ENCODE results near the gene TSPAN14.
"Not testable (repeated sequence)": the region's sequence is repeated elsewhere in the genome, so short reads cannot be mapped to it uniquely, and the experiment has no call there.

The TSPAN14 gene

GRCh38 chr10:80417256-80417655, 36.9 kb upstream of the TSPAN14 start:
- not testable (repeated sequence) for H3K79me1 ChIP-seq (ENCODE audit: low read length); H3K4ac ChIP-seq (ENCODE audit: low read depth, low read length); H3K4me2 ChIP-seq (ENCODE audit: low read length); H3K36me3 ChIP-seq (ENCODE audit: control insufficient read depth in 1 of 2, insufficient read depth in 2 of 2, low read length in 2 of 2); H3K18ac ChIP-seq (ENCODE audit: low read length); H2BK120ac ChIP-seq (ENCODE audit: insufficient read depth, low read length, poor library complexity); H3K27me3 ChIP-seq (ENCODE audit: insufficient read depth, low read length); H2AK5ac ChIP-seq (ENCODE audit: low read length); DNase-seq; H2BK5ac ChIP-seq (ENCODE audit: low read depth, low read length, poor library complexity); H3K23ac ChIP-seq (ENCODE audit: low read length); H3K4me3 ChIP-seq (ENCODE audit: low read depth, low read length); H4K8ac ChIP-seq (ENCODE audit: low read depth, low read length); H4K12ac ChIP-seq (ENCODE audit: low read depth, low read length); H3K79me2 ChIP-seq (ENCODE audit: control insufficient read depth, insufficient read depth, low read length, poor library complexity); H3K9ac ChIP-seq (ENCODE audit: low read length); H2BK12ac ChIP-seq (ENCODE audit: low read length); H3K14ac ChIP-seq (ENCODE audit: low read length); H3K27ac ChIP-seq (ENCODE audit: low read depth, low read length); H3K9me3 ChIP-seq (ENCODE audit: insufficient read depth, low read depth, low read length); H2AFZ ChIP-seq (ENCODE audit: insufficient read depth, low read length, poor library complexity); H4K91ac ChIP-seq (ENCODE audit: low read depth, low read length)
- H3K4me1 ChIP-seq (ENCODE audit: control insufficient read depth in 1 of 2, insufficient read depth in 2 of 2, low read length in 2 of 2) = peaks cover 23 to 30% of the 10 kb centered on the region in 2 experiments
- WGBS (ENCODE audit: extremely low coverage, insufficient coverage, insufficient read length) = no CpG with 5 or more reads among the region's 6 CpGs

- H3K18ac ChIP-seq (ENCODE audit: low read length) = no peak overlapping the region
- no peak overlapping the region for H3K4me3 ChIP-seq (ENCODE audit: low read depth, low read length)
- peaks cover 5 to 9% of the 10 kb centered on the region in 2 experiments for H3K4me1 ChIP-seq (ENCODE audit: control insufficient read depth in 1 of 2, insufficient read depth in 2 of 2, low read length in 2 of 2)
- H3K36me3 ChIP-seq (ENCODE audit: control insufficient read depth in 1 of 2, insufficient read depth in 2 of 2, low read length in 2 of 2) = peaks cover 6 to 22% of the 10 kb centered on the region in 2 experiments
- no peak overlapping the region for H4K91ac ChIP-seq (ENCODE audit: low read depth, low read length)
- H3K27ac ChIP-seq (ENCODE audit: low read depth, low read length) = no peak overlapping the region
- H2BK12ac ChIP-seq (ENCODE audit: low read length) = no peak overlapping the region
- H3K4me2 ChIP-seq (ENCODE audit: low read length) = no peak overlapping the region
- no peak overlapping the region for H4K12ac ChIP-seq (ENCODE audit: low read depth, low read length)
- H4K8ac ChIP-seq (ENCODE audit: low read depth, low read length) = no peak overlapping the region
- H2AK5ac ChIP-seq (ENCODE audit: low read length) = no peak overlapping the region
- H3K9me3 ChIP-seq (ENCODE audit: insufficient read depth, low read depth, low read length) = peaks cover 2% of the 10 kb centered on the region
- H2AFZ ChIP-seq (ENCODE audit: insufficient read depth, low read length, poor library complexity) = no peak overlapping the region
- no peak overlapping the region for H2BK5ac ChIP-seq (ENCODE audit: low read depth, low read length, poor library complexity)
- no peak overlapping the region for H2BK120ac ChIP-seq (ENCODE audit: insufficient read depth, low read length, poor library complexity)
- no peak overlapping the region for H3K4ac ChIP-seq (ENCODE audit: low read depth, low read length)
- no peak overlapping the region for H3K9ac ChIP-seq (ENCODE audit: low read length)
- DNase-seq = no peak
- no peaks in the 10 kb centered on the region for H3K79me2 ChIP-seq (ENCODE audit: control insufficient read depth, insufficient read depth, low read length, poor library complexity)
- no peak overlapping the region for H3K23ac ChIP-seq (ENCODE audit: low read length)
- WGBS (ENCODE audit: extremely low coverage, insufficient coverage, insufficient read length) = no CpG with 5 or more reads among the region's 5 CpGs
- no peaks in the 10 kb centered on the region for H3K27me3 ChIP-seq (ENCODE audit: insufficient read depth, low read length)
- H3K14ac ChIP-seq (ENCODE audit: low read length) = no peak overlapping the region
- H3K79me1 ChIP-seq (ENCODE audit: low read length) = no peaks in the 10 kb centered on the region
These were observed 32.9 kb upstream of the TSPAN14 start for GRCh38 chr10:80421050-80421706.

GRCh38 chr10:80421707-80422536, 32.2 kb upstream of the TSPAN14 start:
- H4K8ac ChIP-seq (ENCODE audit: low read depth, low read length) = no peak overlapping the region
- H3K27ac ChIP-seq (ENCODE audit: low read depth, low read length) = no peak overlapping the region
- no peak overlapping the region for H3K4ac ChIP-seq (ENCODE audit: low read depth, low read length)
- no peak overlapping the region for H2AFZ ChIP-seq (ENCODE audit: insufficient read depth, low read length, poor library complexity)
- H3K36me3 ChIP-seq (ENCODE audit: control insufficient read depth in 1 of 2, insufficient read depth in 2 of 2, low read length in 2 of 2) = peaks cover 6 to 22% of the 10 kb centered on the region in 2 experiments
- no peak for DNase-seq
- no peak overlapping the region for H3K9ac ChIP-seq (ENCODE audit: low read length)
- H2AK5ac ChIP-seq (ENCODE audit: low read length) = no peak overlapping the region
- H3K79me1 ChIP-seq (ENCODE audit: low read length) = no peaks in the 10 kb centered on the region
- H3K4me3 ChIP-seq (ENCODE audit: low read depth, low read length) = no peak overlapping the region
- peaks cover 0 to 3% of the 10 kb centered on the region in 2 experiments for H3K4me1 ChIP-seq (ENCODE audit: control insufficient read depth in 1 of 2, insufficient read depth in 2 of 2, low read length in 2 of 2)
- H3K27me3 ChIP-seq (ENCODE audit: insufficient read depth, low read length) = no peaks in the 10 kb centered on the region
- H2BK5ac ChIP-seq (ENCODE audit: low read depth, low read length, poor library complexity) = no peak overlapping the region
- peaks cover 2% of the 10 kb centered on the region for H3K9me3 ChIP-seq (ENCODE audit: insufficient read depth, low read depth, low read length)
- H3K14ac ChIP-seq (ENCODE audit: low read length) = no peak overlapping the region
- H2BK12ac ChIP-seq (ENCODE audit: low read length) = no peak overlapping the region
- no peak overlapping the region for H3K4me2 ChIP-seq (ENCODE audit: low read length)
- no peak overlapping the region for H4K91ac ChIP-seq (ENCODE audit: low read depth, low read length)
- H4K12ac ChIP-seq (ENCODE audit: low read depth, low read length) = no peak overlapping the region
- WGBS (ENCODE audit: extremely low coverage, insufficient coverage, insufficient read length) = no CpG with 5 or more reads among the region's 8 CpGs
- no peak overlapping the region for H2BK120ac ChIP-seq (ENCODE audit: insufficient read depth, low read length, poor library complexity)
- no peaks in the 10 kb centered on the region for H3K79me2 ChIP-seq (ENCODE audit: control insufficient read depth, insufficient read depth, low read length, poor library complexity)
- H3K23ac ChIP-seq (ENCODE audit: low read length) = no peak overlapping the region
- no peak overlapping the region for H3K18ac ChIP-seq (ENCODE audit: low read length)

- Histone ChIP-seq H3K23ac (ENCODE audit: low read length) (no peak overlapping the region), H3K9ac (ENCODE audit: low read length) (no peak overlapping the region), H2BK120ac (ENCODE audit: insufficient read depth, low read length, poor library complexity) (no peak overlapping the region), H4K12ac (ENCODE audit: low read depth, low read length) (no peak overlapping the region), H3K4ac (ENCODE audit: low read depth, low read length) (no peak overlapping the region), H4K8ac (ENCODE audit: low read depth, low read length) (no peak overlapping the region), H3K18ac (ENCODE audit: low read length) (no peak overlapping the region), H3K4me2 (ENCODE audit: low read length) (no peak overlapping the region), H3K27ac (ENCODE audit: low read depth, low read length) (no peak overlapping the region), H4K91ac (ENCODE audit: low read depth, low read length) (no peak overlapping the region), H3K14ac (ENCODE audit: low read length) (no peak overlapping the region), H2BK5ac (ENCODE audit: low read depth, low read length, poor library complexity) (no peak overlapping the region), H3K4me3 (ENCODE audit: low read depth, low read length) (no peak overlapping the region), H3K27me3 (ENCODE audit: insufficient read depth, low read length) (no peaks in the 10 kb centered on the region), H3K36me3 (ENCODE audit: control insufficient read depth in 1 of 2, insufficient read depth in 2 of 2, low read length in 2 of 2) (peaks cover 14 to 30% of the 10 kb centered on the region in 2 experiments), H2BK12ac (ENCODE audit: low read length) (no peak overlapping the region), H3K79me2 (ENCODE audit: control insufficient read depth, insufficient read depth, low read length, poor library complexity) (no peaks in the 10 kb centered on the region), H2AFZ (ENCODE audit: insufficient read depth, low read length, poor library complexity) (no peak overlapping the region), H3K4me1 (ENCODE audit: control insufficient read depth in 1 of 2, insufficient read depth in 2 of 2, low read length in 2 of 2) (peaks cover 0 to 3% of the 10 kb centered on the region in 2 experiments), H3K9me3 (ENCODE audit: insufficient read depth, low read depth, low read length) (peaks cover 2% of the 10 kb centered on the region), H2AK5ac (ENCODE audit: low read length) (no peak overlapping the region), H3K79me1 (ENCODE audit: low read length) (no peaks in the 10 kb centered on the region)
- WGBS (ENCODE audit: extremely low coverage, insufficient coverage, insufficient read length) = no CpG with 5 or more reads among the region's 2 CpGs
- DNase-seq = no peak
These were observed 28.2 kb upstream of the TSPAN14 start for GRCh38 chr10:80425901-80426300.
